Panc1 (cell line): ENCODE measurements around the gene CUZD1. TPM values are rescaled to one million over a fixed set of nuclear protein-coding genes. Genes with fewer than 3 reads are reported as not detected.

Source experiments
- ATAC-seq: fragments of 200-7000 bp; cut with Tn5 transposase; 2 replicates; pipeline ENCODE4 v1.9.1; 2020; ENCODE audit warnings: mild to moderate bottlenecking, moderate library complexity
- BruUV-seq: library from RNA; stranded (reverse); fragments of 400-500 nt; replicated peaks from 2 replicates; lab custom pipeline; 2021; lab: Mats Ljungman, UMichigan
- CTCF ChIA-PET: fragments of 300-600 bp; sonication (Branson Sonifier 250); formaldehyde crosslinking; loops from one replicate; lab custom pipeline; 2022; ENCODE audit warnings: antibody characterized with exemption; lab: Charles Lee
- POLR2A ChIA-PET: fragments of 300-600 bp; sonication (Branson Sonifier 250); formaldehyde crosslinking; loops from one replicate; lab custom pipeline; 2022; ENCODE audit warnings: antibody characterized with exemption; lab: Charles Lee
- DNase-seq: peaks from one replicate; pipeline ENCODE4 v3.0.0-alpha.2; 2010; ENCODE audit warnings: low read depth, low spot score
- H3K27ac ChIP-seq: 2 replicates; pipeline ENCODE4 v1.5.1; 2011; ENCODE audit warnings: mild to moderate bottlenecking, low read length, inconsistent platforms
- H3K27me3 ChIP-seq: fragments of 200-500 bp; sonication (Bioruptor generic); 2 replicates; pipeline ENCODE4 v1.6.0; 2014; ENCODE audit warnings: low read length, inconsistent platforms; ENCODE audit not compliant: control insufficient read depth, insufficient read depth
- H3K36me3 ChIP-seq: fragments of 200-500 bp; sonication (Bioruptor generic); 2 replicates; pipeline ENCODE4 v1.5.1; 2014; ENCODE audit warnings: inconsistent platforms, mild to moderate bottlenecking, low read length, moderate library complexity; ENCODE audit not compliant: control insufficient read depth, insufficient read depth
- H3K4me1 ChIP-seq: 2 replicates; pipeline ENCODE4 v1.5.1; 2011; ENCODE audit warnings: inconsistent platforms, mild to moderate bottlenecking, low read length, moderate library complexity; ENCODE audit not compliant: control insufficient read depth, insufficient read depth
- H3K4me3 ChIP-seq, 2 experiments: 2 replicates each; pipeline ENCODE4 v1.5.1; 2011 to 2012; ENCODE audit warnings: low read depth in 2 of 2, low read length in 2 of 2, mild to moderate bottlenecking in 2 of 2, inconsistent platforms in 1 of 2, moderate library complexity in 1 of 2
- H3K9me3 ChIP-seq: fragments of 200-500 bp; sonication (Bioruptor generic); 2 replicates; pipeline ENCODE4 v1.5.1; 2014; ENCODE audit warnings: low read depth, mild to moderate bottlenecking, inconsistent platforms, low read length, moderate library complexity; ENCODE audit not compliant: control insufficient read depth, insufficient read depth
- CTCF ChIP-seq: fragments of 450-650 bp; IDR thresholded peaks from 2 replicates; pipeline ENCODE4 v1.5.1; 2017; ENCODE audit warnings: mild to moderate bottlenecking
- POLR2AphosphoS5 ChIP-seq: IDR thresholded peaks from 2 replicates; pipeline ENCODE4 v1.6.1; 2012; ENCODE audit warnings: mild to moderate bottlenecking, low read depth, low read length, moderate library complexity
- REST ChIP-seq, 2 experiments: IDR thresholded peaks; 2 replicates each; pipeline ENCODE4 v1.6.1; 2011 to 2012; ENCODE audit warnings: low read depth in 2 of 2, control low read depth in 1 of 2, low read length in 1 of 2, mild to moderate bottlenecking in 1 of 2, moderate library complexity in 1 of 2; ENCODE audit not compliant: insufficient read depth in 1 of 2
- SIN3A ChIP-seq: IDR thresholded peaks from 2 replicates; pipeline ENCODE4 v1.6.1; 2012; ENCODE audit warnings: low read depth, mild to moderate bottlenecking, low read length, moderate library complexity, borderline replicate concordance; ENCODE audit not compliant: insufficient read depth
- TCF7L2 ChIP-seq: IDR thresholded peaks from 2 replicates; pipeline ENCODE4 v1.6.1; 2011; ENCODE audit warnings: mild to moderate bottlenecking, low read depth, low read length, inconsistent platforms
- in situ Hi-C: cut with HindIII; loops from 2 replicates; pipeline ENCODE4 v1.10.0; 2016; ENCODE audit warnings: low sequenced_read_pairs, low pct_unique_long_range_greater_than_20kb
- intact Hi-C: fragments of 100-400 bp; cut with micrococcal nuclease; formaldehyde crosslinking; loops from one replicate; pipeline ENCODE4 v1.10.0; 2022; ENCODE audit not compliant: unreplicated experiment
- total RNA-seq: library from RNA; stranded (reverse); gene quantifications from one replicate; pipeline ENCODE4 v1.2.1, GENCODE V29; 2021; ENCODE audit not compliant: unreplicated experiment

Gene CUZD1
- total RNA-seq, 1 experiment from 2014 or later, result 2.9 TPM

GRCh38 chr10:122827302-122827701 lies 18.4 kb downstream of the CUZD1 start:
- Histone ChIP-seq H3K27me3 (peaks cover 20% of the 10 kb centered on the region), H3K9me3 (no peaks in the 10 kb centered on the region), H3K4me3 (no peak overlapping the region), H3K27ac (no peak overlapping the region), H3K4me1 (no peaks in the 10 kb centered on the region; the same call in 1 of the 2 replicates), H3K36me3 (no peaks in the 10 kb centered on the region)
- TF ChIP-seq POLR2AphosphoS5, result no peak
- no peak for TF ChIP-seq SIN3A
- TF ChIP-seq CTCF, result no peak
- TF ChIP-seq REST (IDR thresholded peaks at IDR 0.05; ENCODE audit: insufficient read depth in 1 of 2, low read depth in 2 of 2, low read length in 1 of 2), result no peak
- TF ChIP-seq TCF7L2, result no peak
- POLR2A ChIA-PET, result no interaction called here
- intact Hi-C loops, result no loop called here
- no TSS peak for BruUV-seq
- in situ Hi-C loops, result no loop called here
- CTCF ChIA-PET, result no interaction called here
- DNase-seq (no peak), ATAC-seq (no peak)

- Histone ChIP-seq H3K4me3 (no peak overlapping the region), H3K4me1 (no peaks in the 10 kb centered on the region), H3K27me3 (peaks cover 23% of the 10 kb centered on the region), H3K9me3 (no peaks in the 10 kb centered on the region), H3K36me3 (no peaks in the 10 kb centered on the region), H3K27ac (no peak overlapping the region)
- intact Hi-C loops, result no loop called here
- BruUV-seq, result no TSS peak
- CTCF ChIA-PET, result no interaction called here
- DNase-seq, result no peak
- no peak for TF ChIP-seq CTCF
- ATAC-seq, result no peak
- in situ Hi-C loops, result no loop called here
- POLR2A ChIA-PET, result interaction anchor here (0.6 kb wide), 1 partner anchor 394 kb away, joined by 8 read pairs; no protein-coding TSS in a partner anchor
These were observed 22.5 kb downstream of the CUZD1 start for GRCh38 chr10:122822973-122823690.
